Activated naive CD8-positive, alpha-beta T cell (primary cell): Measurements from ENCODE around the gene KIAA1328.

Experiments
- H3K27ac Mint-ChIP-seq: one replicate; pipeline ENCODE4 v1.8.0; 2021; ENCODE audit warnings: mixed read lengths
- H3K27me3 Mint-ChIP-seq: one replicate; pipeline ENCODE4 v1.8.0; 2021; ENCODE audit warnings: mixed read lengths
- H3K36me3 Mint-ChIP-seq: one replicate; pipeline ENCODE4 v1.8.0; 2021; ENCODE audit warnings: mixed read lengths
- H3K4me1 Mint-ChIP-seq: one replicate; pipeline ENCODE4 v1.8.0; 2021; ENCODE audit warnings: low read depth, mixed read lengths
- H3K4me3 Mint-ChIP-seq: one replicate; pipeline ENCODE4 v1.8.0; 2021; ENCODE audit warnings: mild to moderate bottlenecking, mixed read lengths
- H3K9me3 Mint-ChIP-seq: one replicate; pipeline ENCODE4 v1.8.0; 2021; ENCODE audit warnings: low read depth, mixed read lengths

Gene KIAA1328

DNA sequence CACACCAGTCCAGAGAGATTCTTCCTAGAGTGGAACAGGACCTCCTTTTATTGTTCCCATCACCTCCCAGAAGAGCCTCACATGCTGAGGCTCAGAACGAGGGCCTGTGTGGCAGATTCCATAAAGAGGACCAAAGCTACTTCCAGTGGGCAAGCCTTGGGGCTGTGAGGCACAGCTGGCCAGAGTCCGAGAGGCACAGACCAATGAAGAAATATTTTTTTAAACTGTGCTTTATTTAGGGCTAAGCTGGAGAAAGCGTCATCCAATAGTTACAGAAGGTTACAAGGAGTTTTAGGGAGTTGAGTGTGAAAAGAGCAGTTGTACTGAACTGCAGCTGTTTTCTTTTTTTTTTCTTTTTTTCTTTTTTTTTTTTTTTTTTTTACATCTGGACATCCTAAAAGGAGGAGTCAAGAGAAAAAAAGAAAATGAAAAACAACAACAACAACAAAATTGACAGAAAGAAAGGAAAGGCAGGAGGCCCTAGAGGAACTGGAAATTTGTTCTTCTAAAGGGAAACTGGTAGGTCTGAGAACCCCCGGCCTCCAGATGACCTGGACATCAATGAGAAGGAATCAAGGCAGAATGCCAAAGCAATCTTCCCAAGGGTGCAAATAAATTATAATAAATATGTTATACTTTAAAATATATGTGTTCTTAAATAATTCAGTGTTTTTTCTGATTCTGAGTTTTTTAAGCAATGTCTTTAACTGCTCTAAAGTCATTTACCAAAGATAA lies 414.1 kb downstream of the KIAA1328 start:
- no peak overlapping the region for H3K27ac Mint-ChIP-seq
- peaks cover 16% of the 10 kb centered on the region for H3K27me3 Mint-ChIP-seq
- peaks cover 3% of the 10 kb centered on the region for H3K4me1 Mint-ChIP-seq
- no peaks in the 10 kb centered on the region for H3K36me3 Mint-ChIP-seq
- H3K4me3 Mint-ChIP-seq = no peak overlapping the region
- H3K9me3 Mint-ChIP-seq = no peaks in the 10 kb centered on the region

DNA sequence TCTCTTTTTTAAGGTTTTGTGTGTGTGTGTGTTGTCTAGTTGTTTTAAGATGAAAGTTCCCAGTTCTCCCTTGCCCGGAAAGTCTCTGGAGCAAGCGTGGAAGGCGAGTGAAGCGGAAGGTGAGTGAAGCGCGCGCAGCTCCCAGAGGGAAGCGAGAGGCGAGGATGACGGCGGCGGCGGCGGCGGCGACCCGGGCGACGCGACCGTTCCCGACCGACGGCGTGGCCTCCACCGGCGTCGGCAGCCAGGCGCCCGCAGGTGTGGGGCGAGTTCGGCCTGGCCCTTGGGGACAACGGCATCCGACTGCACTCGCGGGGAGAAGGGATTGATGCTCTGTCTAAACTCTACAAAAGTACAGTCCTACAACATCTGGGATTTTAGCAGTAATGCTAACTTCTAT lies 414.8 kb downstream of the KIAA1328 start:
- H3K4me1 Mint-ChIP-seq = peaks cover 3% of the 10 kb centered on the region
- peaks cover 16% of the 10 kb centered on the region for H3K27me3 Mint-ChIP-seq
- no peak overlapping the region for H3K4me3 Mint-ChIP-seq
- H3K36me3 Mint-ChIP-seq = no peaks in the 10 kb centered on the region
- H3K27ac Mint-ChIP-seq = no peak overlapping the region
- no peaks in the 10 kb centered on the region for H3K9me3 Mint-ChIP-seq

DNA sequence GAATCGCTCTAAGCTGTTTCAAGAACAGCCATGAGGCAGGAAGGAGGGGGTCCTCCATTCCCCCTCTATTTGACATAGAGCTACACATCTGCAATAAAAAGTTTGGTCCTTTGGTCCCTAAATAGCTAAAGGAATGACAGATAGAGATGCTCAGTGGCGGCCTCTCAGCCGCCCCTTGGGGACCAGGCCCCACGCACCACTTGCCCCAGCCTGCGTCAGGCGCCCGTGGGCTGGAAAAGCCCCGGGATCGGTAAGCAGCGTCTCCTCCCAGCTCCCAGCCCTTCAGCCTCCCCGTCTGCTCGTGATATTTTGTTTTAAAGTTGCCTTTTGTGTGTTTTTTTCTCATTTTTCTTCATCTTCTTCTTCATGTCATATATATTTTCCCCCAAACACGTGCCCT lies 415.7 kb downstream of the KIAA1328 start:
- no peaks in the 10 kb centered on the region for H3K36me3 Mint-ChIP-seq
- H3K9me3 Mint-ChIP-seq = no peaks in the 10 kb centered on the region
- peaks cover 3% of the 10 kb centered on the region for H3K4me1 Mint-ChIP-seq
- peaks cover 18% of the 10 kb centered on the region for H3K27me3 Mint-ChIP-seq
- H3K27ac Mint-ChIP-seq = no peak overlapping the region
- H3K4me3 Mint-ChIP-seq = no peak overlapping the region

DNA sequence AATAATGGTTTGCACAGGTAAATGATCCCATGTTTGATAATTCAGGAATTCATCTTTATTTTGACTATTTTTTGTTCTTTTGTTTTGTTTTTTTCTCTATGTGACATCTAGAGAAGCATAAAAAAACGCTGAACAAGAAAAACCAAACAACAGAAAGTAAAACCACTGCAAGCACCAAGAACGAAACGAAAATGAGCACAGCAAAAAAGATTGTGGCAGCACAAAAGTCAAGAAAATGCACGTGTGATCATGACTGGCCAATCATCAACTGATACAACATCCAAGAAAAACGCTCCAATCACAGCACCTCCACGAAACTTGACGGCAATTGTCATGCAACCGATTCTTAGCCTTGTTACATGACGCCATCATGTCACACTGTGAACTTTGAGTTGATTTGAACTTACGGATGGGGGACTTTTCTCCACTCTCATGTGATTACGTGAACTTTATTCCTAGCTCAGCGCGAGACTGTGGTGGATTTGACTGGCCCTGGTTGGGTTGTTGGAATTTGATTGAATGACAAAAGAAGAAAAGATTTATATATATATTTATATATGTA lies 417.9 kb downstream of the KIAA1328 start:
- no peaks in the 10 kb centered on the region for H3K9me3 Mint-ChIP-seq

DNA sequence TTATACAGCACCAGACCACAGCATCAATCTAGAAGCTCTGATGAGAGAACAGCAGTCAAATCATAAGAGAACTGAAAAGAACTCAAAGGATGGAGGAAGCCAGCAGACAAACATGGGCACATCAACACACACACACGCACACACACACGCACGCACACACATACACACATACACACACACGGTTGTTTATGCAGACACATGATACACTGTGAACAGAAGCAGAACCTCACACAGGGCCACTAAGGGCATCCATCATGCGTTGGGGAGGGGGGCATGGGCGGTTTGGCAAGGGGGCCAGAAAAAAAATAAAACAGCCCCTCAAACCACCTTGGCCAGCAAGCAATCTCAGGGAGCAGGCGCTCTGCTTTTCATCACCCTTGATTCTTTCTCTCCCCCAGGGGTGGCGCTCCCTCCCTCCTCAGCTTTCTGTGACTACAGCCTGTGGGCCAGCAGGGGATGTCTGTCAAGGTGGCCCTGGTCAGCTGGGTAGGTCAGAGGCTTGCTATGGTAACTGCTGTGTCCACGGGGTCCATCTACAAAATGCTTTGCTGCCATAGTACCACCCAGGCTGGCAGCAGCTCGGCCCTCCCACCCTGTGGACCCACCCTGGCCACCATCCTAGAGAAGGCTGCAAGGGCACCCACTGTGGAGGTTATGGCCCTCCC lies 418.7 kb downstream of the KIAA1328 start:
- peaks cover 35% of the 10 kb centered on the region for H3K27me3 Mint-ChIP-seq
- no peak overlapping the region for H3K4me3 Mint-ChIP-seq
- no peaks in the 10 kb centered on the region for H3K36me3 Mint-ChIP-seq
- H3K4me1 Mint-ChIP-seq = peaks cover 4% of the 10 kb centered on the region
- H3K9me3 Mint-ChIP-seq = no peaks in the 10 kb centered on the region
- no peak overlapping the region for H3K27ac Mint-ChIP-seq

More for the DNA sequence above, 417.9 kb downstream of the KIAA1328 start:
- Mint-ChIP-seq H3K36me3 (no peaks in the 10 kb centered on the region), H3K4me1 (peaks cover 3% of the 10 kb centered on the region), H3K4me3 (no peak overlapping the region), H3K27me3 (peaks cover 29% of the 10 kb centered on the region), H3K27ac (no peak overlapping the region)

GRCh38 chr18:37248281-37248680 lies 419.4 kb downstream of the KIAA1328 start:
- H3K4me3 Mint-ChIP-seq = no peak overlapping the region
- H3K9me3 Mint-ChIP-seq = no peaks in the 10 kb centered on the region
- H3K27ac Mint-ChIP-seq = no peak overlapping the region
- peaks cover 7% of the 10 kb centered on the region for H3K4me1 Mint-ChIP-seq
- H3K36me3 Mint-ChIP-seq = no peaks in the 10 kb centered on the region
- H3K27me3 Mint-ChIP-seq = peaks cover 35% of the 10 kb centered on the region

GRCh38 chr18:37249171-37249886 lies 420.4 kb downstream of the KIAA1328 start:
- Mint-ChIP-seq H3K4me3 (no peak overlapping the region), H3K4me1 (peaks cover 3% of the 10 kb centered on the region), H3K27ac (no peak overlapping the region), H3K36me3 (no peaks in the 10 kb centered on the region), H3K27me3 (peaks cover 32% of the 10 kb centered on the region), H3K9me3 (no peaks in the 10 kb centered on the region)

- Mint-ChIP-seq H3K9me3 (no peaks in the 10 kb centered on the region), H3K4me3 (no peak overlapping the region), H3K4me1 (peaks cover 9% of the 10 kb centered on the region), H3K27ac (no peak overlapping the region), H3K27me3 (peaks cover 35% of the 10 kb centered on the region), H3K36me3 (no peaks in the 10 kb centered on the region)
Observed at GRCh38 chr18:37249895-37250618, 421.1 kb downstream of the KIAA1328 start.

DNA sequence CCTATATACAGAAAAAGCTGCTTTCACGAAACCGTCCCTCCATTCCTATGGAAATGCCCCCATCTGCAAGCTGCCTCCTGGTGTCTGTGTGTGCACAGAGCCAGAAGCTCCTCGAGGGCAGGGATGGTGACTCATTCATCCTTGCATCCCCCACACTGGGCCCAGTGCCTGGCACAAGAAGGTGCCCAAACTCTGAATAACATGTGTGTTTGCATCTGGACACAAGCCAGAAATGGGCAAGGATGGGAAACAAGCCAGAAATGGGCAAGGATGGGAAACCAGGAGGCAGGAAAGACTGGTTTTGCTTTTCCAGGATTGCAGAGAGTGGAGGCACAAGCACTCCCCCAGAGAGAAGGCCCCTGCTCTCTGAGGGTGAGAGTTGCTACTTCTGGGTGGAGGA lies 422.8 kb downstream of the KIAA1328 start:
- H3K36me3 Mint-ChIP-seq = no peaks in the 10 kb centered on the region
- no peaks in the 10 kb centered on the region for H3K9me3 Mint-ChIP-seq
- peaks cover 36% of the 10 kb centered on the region for H3K27me3 Mint-ChIP-seq
- no peak overlapping the region for H3K27ac Mint-ChIP-seq
- peaks cover 11% of the 10 kb centered on the region for H3K4me1 Mint-ChIP-seq
- no peak overlapping the region for H3K4me3 Mint-ChIP-seq

DNA sequence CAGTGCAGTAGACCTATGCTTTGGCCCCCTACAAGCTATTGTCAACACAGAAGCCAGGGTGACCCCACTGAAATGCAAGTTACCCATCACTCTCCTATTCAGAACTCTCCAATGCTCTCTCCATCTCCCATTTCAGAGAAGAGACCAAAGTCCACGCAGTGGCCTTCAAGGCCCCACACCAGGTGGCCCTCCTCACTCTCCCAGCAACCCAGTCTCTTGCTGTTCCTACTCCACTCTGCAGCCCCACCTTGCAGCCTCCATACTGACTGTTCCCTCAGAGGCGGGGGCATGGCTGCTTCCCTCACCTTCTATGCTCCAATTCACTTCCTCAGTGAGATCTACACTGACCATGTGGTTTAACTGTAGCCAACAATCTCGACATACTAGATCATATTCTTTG lies 423.4 kb downstream of the KIAA1328 start:
- Mint-ChIP-seq H3K36me3 (no peaks in the 10 kb centered on the region), H3K27me3 (peaks cover 37% of the 10 kb centered on the region), H3K4me1 (peaks cover 11% of the 10 kb centered on the region), H3K4me3 (peak overlapping the region; percentile 30), H3K9me3 (no peaks in the 10 kb centered on the region), H3K27ac (no peak overlapping the region)

- H3K4me3 Mint-ChIP-seq = peak overlapping the region; percentile 30
Observed at GRCh38 chr18:37252854-37253393, 424.0 kb downstream of the KIAA1328 start.

GRCh38 chr18:37253394-37254235 lies 424.7 kb downstream of the KIAA1328 start:
- Mint-ChIP-seq H3K27me3 (peaks cover 39% of the 10 kb centered on the region), H3K4me1 (peaks cover 11% of the 10 kb centered on the region), H3K4me3 (no peak overlapping the region), H3K36me3 (no peaks in the 10 kb centered on the region), H3K9me3 (no peaks in the 10 kb centered on the region), H3K27ac (no peak overlapping the region)

More at GRCh38 chr18:37252854-37253393, 424.0 kb downstream of the KIAA1328 start:
- no peaks in the 10 kb centered on the region for H3K36me3 Mint-ChIP-seq
- H3K9me3 Mint-ChIP-seq = no peaks in the 10 kb centered on the region
- peaks cover 37% of the 10 kb centered on the region for H3K27me3 Mint-ChIP-seq
- peaks cover 11% of the 10 kb centered on the region for H3K4me1 Mint-ChIP-seq
- H3K27ac Mint-ChIP-seq = no peak overlapping the region

DNA sequence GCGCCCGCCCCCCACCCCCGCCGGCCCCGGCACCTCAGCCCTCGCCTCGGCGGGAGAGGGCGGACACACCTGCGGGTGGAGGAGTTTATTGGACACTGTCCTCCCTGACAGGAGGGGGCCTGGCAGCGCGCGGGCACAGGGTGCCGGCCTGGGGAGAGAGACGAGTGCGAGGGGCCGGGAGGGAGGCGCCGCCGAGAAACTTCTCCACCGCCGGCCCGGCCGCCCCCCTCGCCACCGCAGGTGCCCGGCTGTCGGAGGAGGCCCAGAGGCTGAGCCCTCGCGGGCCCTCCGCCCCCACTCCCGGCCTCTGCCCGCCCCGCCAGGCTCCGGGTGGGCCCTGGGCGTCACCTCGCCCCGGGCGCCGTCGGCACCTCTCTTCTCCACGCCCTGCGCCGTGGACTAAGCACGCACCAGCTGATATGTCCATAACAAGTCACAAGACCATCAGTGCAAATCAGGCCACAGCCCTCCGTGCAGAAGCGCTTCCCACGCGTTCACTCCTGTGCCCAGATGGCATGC lies 425.4 kb downstream of the KIAA1328 start:
- no peaks in the 10 kb centered on the region for H3K9me3 Mint-ChIP-seq
- H3K27me3 Mint-ChIP-seq = peaks cover 38% of the 10 kb centered on the region
- no peak overlapping the region for H3K27ac Mint-ChIP-seq
- H3K4me1 Mint-ChIP-seq = peaks cover 11% of the 10 kb centered on the region
- no peaks in the 10 kb centered on the region for H3K36me3 Mint-ChIP-seq
- peak overlapping the region; percentile 78 for H3K4me3 Mint-ChIP-seq
